OCI-LY3 (cell line): Measurements from ENCODE around the gene CR1L.

Source experiments
- CTCF ChIP-seq: fragments of 200-600, 300-600 bp; sonication (generic); IDR thresholded peaks from 2 replicates; pipeline ENCODE4 v1.5.1; 2014; ENCODE audit warnings: antibody characterized with exemption, low read length, low read depth
- EZH2phosphoT487 ChIP-seq: fragments of 200-600 bp; shearing (Covaris generic); IDR thresholded peaks from 2 replicates; pipeline ENCODE4 v1.6.1; 2018; ENCODE audit warnings: antibody characterized with exemption, mixed run types, low read depth

GRCh38 chr1:207754011-207754410, 109.1 kb downstream of the CR1L start:
- no peak for TF ChIP-seq CTCF
- TF ChIP-seq EZH2phosphoT487: no peak
